Measurements from ENCODE around the gene ATP13A4.

ATP13A4 gene

GRCh38 chr3:193396451-193397244, 158.0 kb downstream of the ATP13A4 start:
- no peak overlapping the region for H3K4me3 ChIP-seq (ENCODE audit: low read length)
- TF ChIP-seq, protein P1, sequence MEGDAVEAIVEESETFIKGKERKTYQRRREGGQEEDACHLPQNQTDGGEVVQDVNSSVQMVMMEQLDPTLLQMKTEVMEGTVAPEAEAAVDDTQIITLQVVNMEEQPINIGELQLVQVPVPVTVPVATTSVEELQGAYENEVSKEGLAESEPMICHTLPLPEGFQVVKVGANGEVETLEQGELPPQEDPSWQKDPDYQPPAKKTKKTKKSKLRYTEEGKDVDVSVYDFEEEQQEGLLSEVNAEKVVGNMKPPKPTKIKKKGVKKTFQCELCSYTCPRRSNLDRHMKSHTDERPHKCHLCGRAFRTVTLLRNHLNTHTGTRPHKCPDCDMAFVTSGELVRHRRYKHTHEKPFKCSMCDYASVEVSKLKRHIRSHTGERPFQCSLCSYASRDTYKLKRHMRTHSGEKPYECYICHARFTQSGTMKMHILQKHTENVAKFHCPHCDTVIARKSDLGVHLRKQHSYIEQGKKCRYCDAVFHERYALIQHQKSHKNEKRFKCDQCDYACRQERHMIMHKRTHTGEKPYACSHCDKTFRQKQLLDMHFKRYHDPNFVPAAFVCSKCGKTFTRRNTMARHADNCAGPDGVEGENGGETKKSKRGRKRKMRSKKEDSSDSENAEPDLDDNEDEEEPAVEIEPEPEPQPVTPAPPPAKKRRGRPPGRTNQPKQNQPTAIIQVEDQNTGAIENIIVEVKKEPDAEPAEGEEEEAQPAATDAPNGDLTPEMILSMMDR (IDR thresholded peaks at IDR 0.05; ENCODE audit: insufficient read depth, low read depth, low read length, missing control alignments): no peak
- DNase-seq (ENCODE audit: low read depth): peak; percentile 25

DNA sequence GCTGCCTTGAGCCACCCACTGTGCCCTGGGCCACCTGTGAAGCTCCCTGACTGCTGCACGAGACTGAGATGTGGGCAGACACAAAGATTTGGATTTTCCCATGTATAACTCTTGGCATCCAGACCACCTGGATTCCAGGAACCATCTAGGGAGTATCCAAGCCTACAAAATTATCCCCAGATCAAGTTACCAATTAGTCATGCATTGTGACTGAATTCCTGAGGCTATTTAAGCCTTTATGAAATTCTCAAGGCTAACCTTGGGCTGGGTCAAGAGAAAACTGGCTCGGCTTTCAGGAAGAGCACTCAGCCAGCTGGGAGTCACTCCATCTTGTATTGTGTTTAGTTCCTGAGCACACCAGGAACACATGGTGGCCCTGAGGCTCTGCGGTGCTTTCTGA, 162.8 kb downstream of the ATP13A4 start:
- TF ChIP-seq, protein P1 (IDR thresholded peaks at IDR 0.05; ENCODE audit: insufficient read depth, low read depth, low read length, missing control alignments): no peak
- no peak overlapping the region for H3K4me3 ChIP-seq (ENCODE audit: low read length)
- DNase-seq (ENCODE audit: low read depth): peak; percentile 78

DNA sequence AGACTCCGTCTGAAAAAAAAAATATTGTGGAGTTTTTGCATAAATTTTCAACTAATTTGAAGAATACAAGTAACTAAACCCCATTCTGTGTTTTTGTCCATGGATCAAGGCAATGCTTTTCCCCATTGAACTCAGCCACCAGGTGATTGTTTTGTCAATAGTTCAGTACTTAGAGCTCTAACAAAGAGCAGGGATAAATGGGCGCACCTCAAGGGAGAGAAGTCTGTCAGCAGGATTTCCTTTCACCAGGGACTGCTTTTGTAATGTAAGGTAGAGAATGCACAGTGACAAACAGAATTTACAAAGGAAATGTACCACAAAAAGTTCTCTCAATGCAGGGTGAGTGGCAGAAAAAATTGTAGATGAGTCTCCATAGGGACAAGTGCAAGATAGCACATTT, 165.4 kb downstream of the ATP13A4 start:
- DNase-seq (ENCODE audit: low read depth): no peak
- no peak overlapping the region for H3K4me3 ChIP-seq (ENCODE audit: low read length)
- TF ChIP-seq, protein P1 (IDR thresholded peaks at IDR 0.05; ENCODE audit: insufficient read depth, low read depth, low read length, missing control alignments): no peak

- TF ChIP-seq, protein P1 (IDR thresholded peaks at IDR 0.05; ENCODE audit: insufficient read depth, low read depth, low read length, missing control alignments): no peak
- DNase-seq (ENCODE audit: low read depth): no peak
Measured at GRCh38 chr3:193388361-193388760, 166.3 kb downstream of the ATP13A4 start.

DNA sequence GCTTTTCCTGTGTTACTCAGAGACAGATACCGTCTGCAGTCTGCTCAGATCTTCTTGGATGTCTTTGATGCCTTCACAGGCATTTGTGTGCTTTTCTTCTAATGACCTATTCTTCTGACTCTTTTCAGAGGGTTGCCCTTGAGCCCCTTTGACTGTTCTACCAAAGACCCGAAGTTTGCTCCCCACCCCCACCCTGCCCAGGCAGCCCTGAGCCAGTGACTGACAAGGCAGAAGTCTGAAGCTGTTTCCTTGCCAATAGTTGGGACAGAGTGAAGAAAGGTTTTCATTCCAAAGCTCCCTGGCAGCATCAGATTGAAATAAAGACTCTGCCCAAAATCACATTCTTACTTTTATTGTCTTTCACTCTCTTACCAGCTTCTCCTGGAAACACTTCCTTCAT, 167.1 kb downstream of the ATP13A4 start:
- no peak for DNase-seq (ENCODE audit: low read depth)
- H3K4me3 ChIP-seq (ENCODE audit: low read length): no peak overlapping the region
- TF ChIP-seq, protein P1 (IDR thresholded peaks at IDR 0.05; ENCODE audit: insufficient read depth, low read depth, low read length, missing control alignments): no peak

More at GRCh38 chr3:193388361-193388760, 166.3 kb downstream of the ATP13A4 start:
- H3K4me3 ChIP-seq (ENCODE audit: low read length): no peak overlapping the region

DNA sequence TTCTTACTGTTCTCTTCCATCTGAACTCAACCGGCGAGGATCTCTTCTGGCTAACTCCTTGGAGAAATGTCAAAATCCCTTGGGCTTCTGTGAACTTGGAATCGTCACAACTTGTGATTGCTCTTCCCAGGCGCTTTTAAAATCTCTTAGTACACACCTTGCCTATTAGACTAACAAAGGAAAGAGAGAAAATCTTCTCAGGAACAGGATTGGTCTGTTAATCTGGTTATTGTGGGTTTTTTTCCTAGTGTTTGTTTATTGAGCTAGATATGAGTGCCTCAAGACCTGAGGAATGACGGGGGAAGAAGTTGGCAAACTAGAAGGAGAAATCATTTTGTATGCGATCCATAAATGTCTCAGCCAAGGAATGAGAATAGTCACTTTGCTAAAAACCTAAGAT, 176.0 kb downstream of the ATP13A4 start, which contains the start of gene ATP13A5:
Gene ATP13A5, minus strand, starts transcription at position 48 of the 400 bp plus-strand sequence. Its CDS starts 28 bp downstream, at position 20.
- TF ChIP-seq, protein P1 (IDR thresholded peaks at IDR 0.05; ENCODE audit: insufficient read depth, low read depth, low read length, missing control alignments): no peak
- H3K4me3 ChIP-seq (ENCODE audit: low read length): no peak within 1 kb of the TSS
- peak; percentile 12 for DNase-seq (ENCODE audit: low read depth)

GRCh38 chr3:193377591-193377990, 177.1 kb downstream of the ATP13A4 start:
- TF ChIP-seq, protein P1 (IDR thresholded peaks at IDR 0.05; ENCODE audit: insufficient read depth, low read depth, low read length, missing control alignments): no peak
- DNase-seq (ENCODE audit: low read depth): no peak
- no peak overlapping the region for H3K4me3 ChIP-seq (ENCODE audit: low read length)

All from epithelial cell of esophagus (primary cell).